ENCODE data around the gene TLX3. TPM values are rescaled to one million over a fixed set of nuclear protein-coding genes. Genes with fewer than 3 reads are reported as not detected.

The TLX3 gene
- total and polyA plus RNA-seq, 2 of the 4 experiments (the other 2 are of a cell fraction), result not detected

DNA sequence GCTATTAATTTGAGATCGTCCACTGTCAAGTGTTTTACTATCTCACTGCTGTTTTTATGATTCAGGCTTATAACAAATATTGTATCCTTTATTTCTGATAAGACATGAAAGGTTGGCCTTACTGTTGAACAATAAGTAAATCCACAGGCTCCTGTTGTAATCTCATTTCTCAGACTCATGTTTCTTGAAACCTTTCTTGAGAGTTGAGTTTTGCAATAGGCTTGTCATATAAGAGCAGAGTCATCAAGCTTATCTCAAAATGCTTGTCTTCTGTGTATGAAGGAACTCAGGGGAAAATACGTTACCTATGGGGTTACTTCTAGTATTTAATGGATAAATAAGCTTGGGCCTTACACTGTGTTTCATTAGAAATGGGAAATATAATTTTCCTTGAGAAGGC is 9.2 kb upstream of the TLX3 start:
- TF ChIP-seq POLR2A (IDR thresholded peaks at IDR 0.05; ENCODE audit: low read depth, low read length) (no peak), CEBPB (IDR thresholded peaks at IDR 0.05; ENCODE audit: low read depth, low read length) (peak; percentile 55; the same call in 1 of the 2 replicates)
- Histone ChIP-seq H3K36me3 (ENCODE audit: control insufficient read depth, insufficient read depth, low read length) (peaks cover 5% of the 10 kb centered on the region; the same call in 1 of the 2 replicates), H3K27ac (ENCODE audit: insufficient read depth, low read length) (no peak overlapping the region), H2BK120ac (ENCODE audit: low read depth, low read length) (no peak overlapping the region), H3K9me1 (ENCODE audit: insufficient read depth, low read length) (0 out of 2 replicates have a peak, but pooled peaks cover 3% of the 10 kb centered on the region), H3K23ac (ENCODE audit: low read depth, low read length) (no peak overlapping the region), H4K91ac (ENCODE audit: insufficient read depth, low read depth, low read length) (no peak overlapping the region), H3K4me1 (ENCODE audit: control insufficient read depth, insufficient read depth, low read length) (peaks cover 8% of the 10 kb centered on the region), H2BK15ac (ENCODE audit: low read depth, low read length) (no peak overlapping the region), H3K14ac (replicated peaks; ENCODE audit: low read depth, low read length) (no peak overlapping the region), H3K4me3 (ENCODE audit: insufficient read depth, low read depth, low read length) (no peak overlapping the region), H3K9me3 (ENCODE audit: control insufficient read depth, insufficient read depth, low read length) (no peaks in the 10 kb centered on the region), H2AFZ (replicated peaks; ENCODE audit: low read length, poor library complexity) (no peak overlapping the region), H2AK5ac (ENCODE audit: low read depth, low read length) (no peak overlapping the region), H3K27me3 (ENCODE audit: control insufficient read depth, insufficient read depth, low read length) (peaks cover 10% of the 10 kb centered on the region), H3K18ac (ENCODE audit: low read depth, low read length) (no peak overlapping the region), H3K79me1 (ENCODE audit: low read depth in 1 of 2, low read length in 2 of 2) (no peaks in the 10 kb centered on the region), H2BK20ac (ENCODE audit: low read depth, low read length) (no peak overlapping the region), H2AK9ac (replicated peaks; ENCODE audit: low read depth, low read length, poor library complexity) (no peak overlapping the region), H3K9ac (ENCODE audit: low read depth, low read length) (no peak overlapping the region), H3K4me2 (ENCODE audit: low read depth, low read length) (no peak overlapping the region), H4K5ac (ENCODE audit: low read depth, low read length) (no peak overlapping the region), H2BK5ac (ENCODE audit: low read depth, low read length, poor library complexity, severe bottlenecking) (no peak overlapping the region), H3K4ac (ENCODE audit: low read depth, low read length) (no peak overlapping the region), H4K20me1 (ENCODE audit: insufficient read depth, low read length) (no peaks in the 10 kb centered on the region), H3K56ac (ENCODE audit: extremely low read depth, insufficient read depth, low read length) (no peak overlapping the region), H4K8ac (ENCODE audit: low read depth in 2 of 2, low read length in 2 of 2) (no peak overlapping the region)
- whole genome bisulfite sequencing, 2 experiments (ENCODE audit: extremely low coverage in 2 of 2, insufficient read length in 1 of 2), result no CpG with 5 or more reads among the region's 2 CpGs
- intact Hi-C loops (cut with micrococcal nuclease), result no loop called here
- dilution Hi-C loops (cut with HindIII; ENCODE audit: low sequenced_read_pairs, unreplicated experiment), result no loop called here
- ChIA-PET CTCF (no interaction called here), POLR2A (ENCODE audit: unreplicated experiment) (no interaction called here)
- in situ Hi-C loops (cut with MboI; ENCODE audit: low sequenced_read_pairs), result no loop called here
- peak; percentile 52 for DNase-seq
- no peak for ATAC-seq (ENCODE audit: low read depth)
- BruUV-seq (replicated peaks), result no TSS peak
